ENCODE data around the gene TMEM221. TPM values are rescaled to one million over a fixed set of nuclear protein-coding genes. Genes with fewer than 3 reads are reported as not detected.

Gene TMEM221
- total and polyA plus RNA-seq, 9 of the 15 experiments (the other 6 are each of a cell fraction or from before 2014, with no cell fraction given): 0.06 to 0.35 TPM; not detected in 7

- TF ChIP-seq HINFP (tag; conservative IDR thresholded peaks at IDR 0.05; ENCODE audit: low read depth) (0 out of 2 replicates have a peak, but pooled peaks have one; percentile 23), XRCC4 (IDR thresholded peaks at IDR 0.05; ENCODE audit: extremely low read depth, insufficient read depth, insufficient read length) (no peak), MED1 (CRISPR knock-in tag; IDR thresholded peaks at IDR 0.05; ENCODE audit: borderline replicate concordance) (no peak), NCOR1 (IDR thresholded peaks at IDR 0.05) (no peak), NFE2 (IDR thresholded peaks at IDR 0.05; ENCODE audit: low read depth) (peak; percentile 87), SMARCE1 (IDR thresholded peaks at IDR 0.05) (peak; percentile 61; the same call in 1 of the 2 replicates), HNRNPUL1 (IDR thresholded peaks at IDR 0.05; ENCODE audit: low read length) (no peak), GATAD2B (IDR thresholded peaks at IDR 0.05; ENCODE audit: borderline replicate concordance) (0 out of 2 replicates have a peak, but pooled peaks have one; percentile 43), PHF20 (IDR thresholded peaks at IDR 0.05; ENCODE audit: partially characterized antibody) (peak; percentile 50)
- TF ChIP-seq, protein P1, sequence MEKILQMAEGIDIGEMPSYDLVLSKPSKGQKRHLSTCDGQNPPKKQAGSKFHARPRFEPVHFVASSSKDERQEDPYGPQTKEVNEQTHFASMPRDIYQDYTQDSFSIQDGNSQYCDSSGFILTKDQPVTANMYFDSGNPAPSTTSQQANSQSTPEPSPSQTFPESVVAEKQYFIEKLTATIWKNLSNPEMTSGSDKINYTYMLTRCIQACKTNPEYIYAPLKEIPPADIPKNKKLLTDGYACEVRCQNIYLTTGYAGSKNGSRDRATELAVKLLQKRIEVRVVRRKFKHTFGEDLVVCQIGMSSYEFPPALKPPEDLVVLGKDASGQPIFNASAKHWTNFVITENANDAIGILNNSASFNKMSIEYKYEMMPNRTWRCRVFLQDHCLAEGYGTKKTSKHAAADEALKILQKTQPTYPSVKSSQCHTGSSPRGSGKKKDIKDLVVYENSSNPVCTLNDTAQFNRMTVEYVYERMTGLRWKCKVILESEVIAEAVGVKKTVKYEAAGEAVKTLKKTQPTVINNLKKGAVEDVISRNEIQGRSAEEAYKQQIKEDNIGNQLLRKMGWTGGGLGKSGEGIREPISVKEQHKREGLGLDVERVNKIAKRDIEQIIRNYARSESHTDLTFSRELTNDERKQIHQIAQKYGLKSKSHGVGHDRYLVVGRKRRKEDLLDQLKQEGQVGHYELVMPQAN (IDR thresholded peaks at IDR 0.05; ENCODE audit: borderline replicate concordance): 0 out of 2 replicates have a peak, but pooled peaks have one; percentile 23
- TF ChIP-seq, protein P2, sequence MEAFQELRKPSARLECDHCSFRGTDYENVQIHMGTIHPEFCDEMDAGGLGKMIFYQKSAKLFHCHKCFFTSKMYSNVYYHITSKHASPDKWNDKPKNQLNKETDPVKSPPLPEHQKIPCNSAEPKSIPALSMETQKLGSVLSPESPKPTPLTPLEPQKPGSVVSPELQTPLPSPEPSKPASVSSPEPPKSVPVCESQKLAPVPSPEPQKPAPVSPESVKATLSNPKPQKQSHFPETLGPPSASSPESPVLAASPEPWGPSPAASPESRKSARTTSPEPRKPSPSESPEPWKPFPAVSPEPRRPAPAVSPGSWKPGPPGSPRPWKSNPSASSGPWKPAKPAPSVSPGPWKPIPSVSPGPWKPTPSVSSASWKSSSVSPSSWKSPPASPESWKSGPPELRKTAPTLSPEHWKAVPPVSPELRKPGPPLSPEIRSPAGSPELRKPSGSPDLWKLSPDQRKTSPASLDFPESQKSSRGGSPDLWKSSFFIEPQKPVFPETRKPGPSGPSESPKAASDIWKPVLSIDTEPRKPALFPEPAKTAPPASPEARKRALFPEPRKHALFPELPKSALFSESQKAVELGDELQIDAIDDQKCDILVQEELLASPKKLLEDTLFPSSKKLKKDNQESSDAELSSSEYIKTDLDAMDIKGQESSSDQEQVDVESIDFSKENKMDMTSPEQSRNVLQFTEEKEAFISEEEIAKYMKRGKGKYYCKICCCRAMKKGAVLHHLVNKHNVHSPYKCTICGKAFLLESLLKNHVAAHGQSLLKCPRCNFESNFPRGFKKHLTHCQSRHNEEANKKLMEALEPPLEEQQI (IDR thresholded peaks at IDR 0.05): no peak
These were observed 2.0 kb upstream of the TMEM221 start (continued) for GRCh38 chr19:17450264-17451075.

Data from K562 (cell line).